Activated CD8-positive, alpha-beta memory T cell treated with anti-CD3 and anti-CD28 coated beads, Interleukin-2, amount 50 U/mL, for 4 hours (primary cell): ENCODE results near the gene RGMB.

Experiments
- DNase-seq: peaks from one replicate; pipeline ENCODE4 v3.0.0-alpha.2; 2020

Gene RGMB

DNA sequence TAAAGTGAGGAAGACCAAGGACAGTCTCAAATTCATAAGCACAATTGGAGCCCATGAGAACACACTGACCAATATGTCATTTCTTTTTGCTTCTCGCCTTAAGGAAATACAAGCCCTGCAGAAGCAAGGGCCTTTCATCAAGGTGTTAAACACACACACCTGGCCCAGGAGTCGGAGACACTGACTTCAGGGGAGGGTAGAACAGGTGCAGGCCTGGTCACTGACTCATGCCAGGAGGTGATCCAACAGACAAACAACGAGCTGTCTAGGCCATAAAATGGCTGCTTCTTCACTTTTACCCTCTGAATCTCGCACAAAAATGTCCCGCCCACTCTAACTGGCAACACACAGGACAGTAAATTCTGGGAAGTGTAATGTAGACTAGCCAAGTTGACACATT is 62.7 kb downstream of the RGMB start:
- DNase-seq = no peak

- no peak for DNase-seq
These were observed 66.3 kb downstream of the RGMB start for GRCh38 chr5:98839469-98840383.

- no peak for DNase-seq
These were observed 67.5 kb downstream of the RGMB start for GRCh38 chr5:98840946-98841345.

GRCh38 chr5:98843481-98843880 is 70.0 kb downstream of the RGMB start:
- DNase-seq = no peak

- no peak for DNase-seq
These were observed 71.4 kb downstream of the RGMB start for GRCh38 chr5:98844865-98845264.

DNA sequence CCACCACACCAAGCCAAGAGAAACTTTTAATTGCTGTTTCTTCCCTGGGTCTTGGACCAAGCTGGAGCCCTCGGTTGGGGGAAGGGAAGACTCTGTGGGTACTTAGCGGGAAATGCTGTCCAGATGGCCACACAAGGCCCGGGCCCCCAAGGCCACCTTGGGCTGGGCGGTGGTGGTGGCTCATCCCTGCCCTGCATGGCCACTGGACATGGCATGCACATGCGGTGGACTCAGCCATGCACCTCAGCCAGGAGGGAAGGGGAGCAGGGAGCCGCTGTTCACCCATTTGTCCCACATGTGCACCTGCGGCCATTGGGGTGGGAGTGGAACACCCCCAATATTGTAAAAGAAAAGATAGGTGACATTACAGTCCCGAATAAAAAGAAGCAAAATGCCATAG is 72.4 kb downstream of the RGMB start:
- no peak for DNase-seq
